Breast epithelium (tissue), 3 donors: ENCODE results near the gene PAFAH2.

Experiments used
- CTCF ChIP-seq, 3 donors: fragments of 450-650 bp; IDR thresholded peaks; one replicate each; pipeline ENCODE4 v1.5.1; 2016 to 2017; ENCODE audit warnings: antibody characterized with exemption in 3 of 3, mild to moderate bottlenecking in 3 of 3, moderate library complexity in 3 of 3
- POLR2A ChIP-seq: fragments of 450-650 bp; IDR thresholded peaks from one replicate; pipeline ENCODE4 v1.6.1; 2016; ENCODE audit warnings: antibody characterized with exemption, mild to moderate bottlenecking, moderate library complexity
- POLR2AphosphoS5 ChIP-seq, 3 donors: sonication (generic); formaldehyde crosslinking; IDR thresholded peaks; one replicate each; pipeline ENCODE4 v1.6.1; 2017; ENCODE audit warnings: antibody characterized with exemption in 3 of 3

GRCh38 chr1:26046246-26047095 is 48.6 kb upstream of the PAFAH2 start:
- TF ChIP-seq CTCF (IDR thresholded peaks at IDR 0.05) (no peak), POLR2A (no peak), POLR2AphosphoS5 (IDR thresholded peaks at IDR 0.05) (no peak)
